ENCODE measurements around the gene MYOM1. TPM values are rescaled to one million over a fixed set of nuclear protein-coding genes. Genes with fewer than 3 reads are reported as not detected.

MYOM1 gene
- total RNA-seq, 1 donor from 2014 or later: 2.5 TPM

- H3K27me3 ChIP-seq: no peaks in the 10 kb centered on the region
- no peak for DNase-seq
- TF ChIP-seq CTCF (IDR thresholded peaks at IDR 0.05): no peak
- no peak overlapping the region for H3K4me3 ChIP-seq
- no peaks in the 10 kb centered on the region for H3K4me1 ChIP-seq
- no peaks in the 10 kb centered on the region for H3K9me3 ChIP-seq
- H3K27ac ChIP-seq: no peak overlapping the region
- no peaks in the 10 kb centered on the region for H3K36me3 ChIP-seq
- no peak for ATAC-seq
- intact Hi-C loops (cut with DNase I): no loop called here
These were observed 55.8 kb downstream of the MYOM1 start for GRCh38 chr18:3163968-3164367.

GRCh38 chr18:3162181-3162580, 57.6 kb downstream of the MYOM1 start:
- H3K4me1 ChIP-seq: no peaks in the 10 kb centered on the region
- intact Hi-C loops (cut with DNase I): no loop called here

GRCh38 chr18:3159830-3160229, 59.9 kb downstream of the MYOM1 start:
- Histone ChIP-seq H3K27ac (no peak overlapping the region), H3K4me3 (no peak overlapping the region), H3K9me3 (no peaks in the 10 kb centered on the region), H3K27me3 (no peaks in the 10 kb centered on the region), H3K4me1 (peaks cover 11% of the 10 kb centered on the region), H3K36me3 (no peaks in the 10 kb centered on the region)
- ATAC-seq: no peak
- TF ChIP-seq CTCF (IDR thresholded peaks at IDR 0.05): no peak
- intact Hi-C loops (cut with DNase I): loop anchor here (10.0 kb wide), 1 partner anchor 85 kb away; the partner anchor contains the start of gene MYL12A
- DNase-seq: no peak

More at GRCh38 chr18:3162181-3162580, 57.6 kb downstream of the MYOM1 start:
- Histone ChIP-seq H3K4me3 (no peak overlapping the region), H3K27me3 (no peaks in the 10 kb centered on the region), H3K27ac (no peak overlapping the region), H3K36me3 (no peaks in the 10 kb centered on the region), H3K9me3 (no peaks in the 10 kb centered on the region)
- no peak for DNase-seq
- TF ChIP-seq CTCF (IDR thresholded peaks at IDR 0.05): no peak
- peak; percentile 37 for ATAC-seq

- intact Hi-C loops (cut with DNase I): loop anchor here (10.0 kb wide), 1 partner anchor 87 kb away; the partner anchor contains the start of gene MYL12A
- no peaks in the 10 kb centered on the region for H3K27me3 ChIP-seq
- H3K27ac ChIP-seq: no peak overlapping the region
- H3K36me3 ChIP-seq: no peaks in the 10 kb centered on the region
- H3K9me3 ChIP-seq: no peaks in the 10 kb centered on the region
- ATAC-seq (no peak), DNase-seq (no peak)
- TF ChIP-seq CTCF (IDR thresholded peaks at IDR 0.05): no peak
- H3K4me1 ChIP-seq: peaks cover 11% of the 10 kb centered on the region
- no peak overlapping the region for H3K4me3 ChIP-seq
These were observed 62.2 kb downstream of the MYOM1 start for GRCh38 chr18:3157606-3158005.

- Histone ChIP-seq H3K36me3 (no peaks in the 10 kb centered on the region), H3K27me3 (no peaks in the 10 kb centered on the region), H3K4me3 (no peak overlapping the region), H3K27ac (no peak overlapping the region), H3K9me3 (no peaks in the 10 kb centered on the region), H3K4me1 (peaks cover 11% of the 10 kb centered on the region)
- intact Hi-C loops (cut with DNase I): loop anchor here (10.0 kb wide), 1 partner anchor 88 kb away; the partner anchor contains the start of gene MYL12A
- no peak for TF ChIP-seq CTCF (IDR thresholded peaks at IDR 0.05)
- ATAC-seq: no peak
- DNase-seq: no peak
These were observed 62.7 kb downstream of the MYOM1 start for GRCh38 chr18:3157086-3157485.

- ATAC-seq (no peak), DNase-seq (no peak)
- Histone ChIP-seq H3K27me3 (no peaks in the 10 kb centered on the region), H3K36me3 (no peaks in the 10 kb centered on the region), H3K4me3 (no peak overlapping the region), H3K9me3 (no peaks in the 10 kb centered on the region), H3K27ac (peak overlapping the region; percentile 71), H3K4me1 (peaks cover 11% of the 10 kb centered on the region)
- intact Hi-C loops (cut with DNase I): loop anchor here (10.0 kb wide), 1 partner anchor 89 kb away; the partner anchor contains the start of gene MYL12A
- TF ChIP-seq CTCF (IDR thresholded peaks at IDR 0.05): no peak
These were observed 63.5 kb downstream of the MYOM1 start for GRCh38 chr18:3156325-3156640.

Data from upper lobe of right lung (tissue), 1 donor.